Measurements from ENCODE around the gene CDKL4.
A peak's percentile ranks its signal among the peaks of the same experiment; 100 is the strongest.
"Not testable (repeated sequence)": the region's sequence is repeated elsewhere in the genome, so short reads cannot be mapped to it uniquely, and the experiment has no call there.

Gene CDKL4

GRCh38 chr2:39178756-39179155 lies 65.0 kb downstream of the CDKL4 start:
- no peak for DNase-seq (ENCODE audit: low read depth)

GRCh38 chr2:39176997-39177396 lies 66.8 kb downstream of the CDKL4 start:
- no peak for DNase-seq (ENCODE audit: low read depth)

GRCh38 chr2:39175026-39175812 lies 68.6 kb downstream of the CDKL4 start:
- DNase-seq (ENCODE audit: low read depth): no peak

- no peak for DNase-seq (ENCODE audit: low read depth)
Observed at GRCh38 chr2:39174022-39174421, 69.7 kb downstream of the CDKL4 start.

- DNase-seq (ENCODE audit: low read depth): not testable (repeated sequence)
Observed at GRCh38 chr2:39172047-39172706, 71.6 kb downstream of the CDKL4 start.

GRCh38 chr2:39171621-39172020 lies 72.1 kb downstream of the CDKL4 start:
- no peak for DNase-seq (ENCODE audit: low read depth)

GRCh38 chr2:39164089-39164488 lies 79.7 kb downstream of the CDKL4 start:
- DNase-seq (ENCODE audit: low read depth): peak; percentile 23

- DNase-seq (ENCODE audit: low read depth): no peak
Observed at GRCh38 chr2:39160982-39161381, 82.8 kb downstream of the CDKL4 start.

GRCh38 chr2:39159283-39159682 lies 84.5 kb downstream of the CDKL4 start:
- no peak for DNase-seq (ENCODE audit: low read depth)

- DNase-seq (ENCODE audit: low read depth): no peak
Observed at GRCh38 chr2:39158351-39158750, 85.4 kb downstream of the CDKL4 start.

- no peak for DNase-seq (ENCODE audit: low read depth)
Observed at GRCh38 chr2:39156846-39157245, 86.9 kb downstream of the CDKL4 start.

GRCh38 chr2:39156107-39156506 lies 87.7 kb downstream of the CDKL4 start:
- DNase-seq (ENCODE audit: low read depth): peak; percentile 70

- DNase-seq (ENCODE audit: low read depth): not testable (repeated sequence)
Observed at GRCh38 chr2:39155573-39155972, 88.2 kb downstream of the CDKL4 start.

- no peak for DNase-seq (ENCODE audit: low read depth)
Observed at GRCh38 chr2:39154944-39155343, 88.8 kb downstream of the CDKL4 start.

GRCh38 chr2:39153312-39153711 lies 90.5 kb downstream of the CDKL4 start:
- DNase-seq (ENCODE audit: low read depth): peak; percentile 40

GRCh38 chr2:39152504-39152903 lies 91.3 kb downstream of the CDKL4 start:
- DNase-seq (ENCODE audit: low read depth): no peak

- DNase-seq (ENCODE audit: low read depth): no peak
Observed at GRCh38 chr2:39150890-39151497, 92.8 kb downstream of the CDKL4 start.

- no peak for DNase-seq (ENCODE audit: low read depth)
Observed at GRCh38 chr2:39150102-39150562, 93.6 kb downstream of the CDKL4 start.

GRCh38 chr2:39146630-39147029 lies 97.1 kb downstream of the CDKL4 start:
- DNase-seq (ENCODE audit: low read depth): no peak

GRCh38 chr2:39145906-39146421 lies 97.8 kb downstream of the CDKL4 start:
- no peak for DNase-seq (ENCODE audit: low read depth)

GRCh38 chr2:39144416-39144815 lies 99.4 kb downstream of the CDKL4 start:
- no peak for DNase-seq (ENCODE audit: low read depth)

GRCh38 chr2:39142904-39143605 lies 100.7 kb downstream of the CDKL4 start:
- no peak for DNase-seq (ENCODE audit: low read depth)
